ENCODE results near the gene PUSL1.

- TF ChIP-seq CTCF (IDR thresholded peaks at IDR 0.05) (no peak), POLR2A (IDR thresholded peaks at IDR 0.05) (no peak)
Measured at GRCh38 chr1:1304331-1305299, 3.8 kb upstream of the PUSL1 start.

All from lower leg skin (tissue), 3 donors.